Eye (tissue), 1 donor: Measurements from ENCODE around the gene RASL10A.

Source experiments
- DNase-seq: peaks from one replicate; pipeline ENCODE4 v3.0.0-alpha.2; 2015

The RASL10A gene

GRCh38 chr22:29266564-29267461, 48.7 kb downstream of the RASL10A start:
- DNase-seq: peak; percentile 17

- DNase-seq: peak; percentile 20
These were observed 49.6 kb downstream of the RASL10A start for GRCh38 chr22:29265929-29266328.

GRCh38 chr22:29265305-29265704, 50.2 kb downstream of the RASL10A start:
- DNase-seq: no peak

- no peak for DNase-seq
These were observed 51.7 kb downstream of the RASL10A start for GRCh38 chr22:29263791-29264276.
